Immature natural killer cell (primary cell): ENCODE results near the gene COLGALT1. TPM values are rescaled to one million over a fixed set of nuclear protein-coding genes. Genes with fewer than 3 reads are reported as not detected.

Experiments
- DNase-seq, 3 donors: peaks; one replicate each; pipeline ENCODE4 v3.0.0; 2022; ENCODE audit warnings: mixed read lengths in 1 of 3
- H3K27ac Mint-ChIP-seq, 6 donors: one replicate each; pipeline ENCODE4 v1.8.0; 2020; ENCODE audit warnings: mixed read lengths in 6 of 6, mild to moderate bottlenecking in 5 of 6, inconsistent platforms in 4 of 6, moderate library complexity in 3 of 6
- H3K27me3 Mint-ChIP-seq, 3 donors: one replicate each; pipeline ENCODE4 v1.8.0; 2020 to 2021; ENCODE audit warnings: low read depth in 3 of 3, mild to moderate bottlenecking in 3 of 3, mixed read lengths in 3 of 3, moderate library complexity in 3 of 3, inconsistent platforms in 1 of 3
- H3K36me3 Mint-ChIP-seq, 3 donors: one replicate each; pipeline ENCODE4 v1.8.0; 2020; ENCODE audit warnings: mixed read lengths in 3 of 3, inconsistent platforms in 2 of 3, mild to moderate bottlenecking in 2 of 3
- H3K4me1 Mint-ChIP-seq, 2 donors: one replicate each; pipeline ENCODE4 v1.8.0; 2020; ENCODE audit warnings: inconsistent platforms in 2 of 2, mild to moderate bottlenecking in 2 of 2, mixed read lengths in 2 of 2, moderate library complexity in 1 of 2
- H3K4me3 Mint-ChIP-seq, 5 donors: one replicate each; pipeline ENCODE4 v1.8.0; 2020; ENCODE audit warnings: mild to moderate bottlenecking in 5 of 5, mixed read lengths in 5 of 5, inconsistent platforms in 3 of 5, moderate library complexity in 3 of 5
- H3K9me3 Mint-ChIP-seq, 6 donors: one replicate each; pipeline ENCODE4 v1.8.0; 2020; ENCODE audit warnings: mild to moderate bottlenecking in 6 of 6, mixed read lengths in 6 of 6, inconsistent platforms in 4 of 6, moderate library complexity in 3 of 6
- polyA plus RNA-seq, 3 donors: library from polyadenylated mRNA; unstranded; fragments of 300-500 nt; fragmentation: Illumina TruSeq; gene quantifications; one replicate each; pipeline ENCODE4 v1.2.3, GENCODE V29; 2021

The COLGALT1 gene
- polyA plus RNA-seq, 3 donors from 2014 or later: 16.9 to 26.8 (median 22.6) TPM

GRCh38 chr19:17616686-17616960, 61.2 kb downstream of the COLGALT1 start:
- H3K9me3 Mint-ChIP-seq: no peaks in the 10 kb centered on the region
- H3K27me3 Mint-ChIP-seq: peaks cover 6 to 11% (median 7%) of the 10 kb centered on the region in 3 donors
- H3K27ac Mint-ChIP-seq: no peak overlapping the region
- DNase-seq: no peak
- H3K36me3 Mint-ChIP-seq: no peaks in the 10 kb centered on the region
- peaks cover under 1 to 1% of the 10 kb centered on the region in 2 donors for H3K4me1 Mint-ChIP-seq
- no peak overlapping the region for H3K4me3 Mint-ChIP-seq

- peaks cover 4 to 6% of the 10 kb centered on the region in 2 donors for H3K4me1 Mint-ChIP-seq
- H3K27ac Mint-ChIP-seq: no peak overlapping the region
- H3K4me3 Mint-ChIP-seq: no peak overlapping the region
- H3K9me3 Mint-ChIP-seq: no peaks in the 10 kb centered on the region
- H3K27me3 Mint-ChIP-seq: peaks cover 4 to 10% (median 5%) of the 10 kb centered on the region in 3 donors
- no peaks in the 10 kb centered on the region for H3K36me3 Mint-ChIP-seq
- no peak for DNase-seq
Observed at GRCh38 chr19:17616961-17617806, 61.7 kb downstream of the COLGALT1 start.

- peaks cover 10 to 12% of the 10 kb centered on the region in 2 donors for H3K4me1 Mint-ChIP-seq
- H3K36me3 Mint-ChIP-seq: no peaks in the 10 kb centered on the region
- no peaks in the 10 kb centered on the region for H3K9me3 Mint-ChIP-seq
- H3K4me3 Mint-ChIP-seq: no peak overlapping the region
- DNase-seq: no peak
- H3K27me3 Mint-ChIP-seq: peaks cover 4 to 9% (median 5%) of the 10 kb centered on the region in 3 donors
- H3K27ac Mint-ChIP-seq: no peak overlapping the region
Observed at GRCh38 chr19:17617807-17618192, 62.4 kb downstream of the COLGALT1 start.

GRCh38 chr19:17618281-17618903, 62.9 kb downstream of the COLGALT1 start:
- peaks cover 4 to 9% (median 5%) of the 10 kb centered on the region in 3 donors for H3K27me3 Mint-ChIP-seq
- no peaks in the 10 kb centered on the region for H3K36me3 Mint-ChIP-seq
- H3K27ac Mint-ChIP-seq: no peak overlapping the region
- no peak for DNase-seq
- peaks cover 12 to 14% of the 10 kb centered on the region in 2 donors for H3K4me1 Mint-ChIP-seq
- H3K4me3 Mint-ChIP-seq: no peak overlapping the region
- no peaks in the 10 kb centered on the region for H3K9me3 Mint-ChIP-seq

GRCh38 chr19:17618936-17619335, 63.5 kb downstream of the COLGALT1 start:
- no peak overlapping the region for H3K27ac Mint-ChIP-seq
- H3K4me3 Mint-ChIP-seq: no peak overlapping the region
- DNase-seq: no peak
- H3K4me1 Mint-ChIP-seq: peaks cover 12 to 14% of the 10 kb centered on the region in 2 donors
- H3K36me3 Mint-ChIP-seq: no peaks in the 10 kb centered on the region
- H3K9me3 Mint-ChIP-seq: no peaks in the 10 kb centered on the region
- H3K27me3 Mint-ChIP-seq: peaks cover 4 to 9% (median 5%) of the 10 kb centered on the region in 3 donors

GRCh38 chr19:17620696-17621095, 65.2 kb downstream of the COLGALT1 start:
- no peak overlapping the region for H3K4me3 Mint-ChIP-seq
- no peak overlapping the region for H3K27ac Mint-ChIP-seq
- H3K9me3 Mint-ChIP-seq: no peaks in the 10 kb centered on the region
- H3K4me1 Mint-ChIP-seq: peaks cover 12 to 14% of the 10 kb centered on the region in 2 donors
- DNase-seq: no peak
- no peaks in the 10 kb centered on the region for H3K36me3 Mint-ChIP-seq
- peaks cover 4 to 7% (median 7%) of the 10 kb centered on the region in 3 donors for H3K27me3 Mint-ChIP-seq

- Mint-ChIP-seq H3K27me3 (peaks cover 0 to 7% (median 5%) of the 10 kb centered on the region in 3 donors), H3K36me3 (no peaks in the 10 kb centered on the region), H3K9me3 (no peaks in the 10 kb centered on the region), H3K27ac (peak overlapping the region in 1 of 6 donors; percentile 85), H3K4me3 (no peak overlapping the region), H3K4me1 (peaks cover 11 to 14% of the 10 kb centered on the region in 2 donors)
- no peak for DNase-seq
Observed at GRCh38 chr19:17623224-17623935, 67.9 kb downstream of the COLGALT1 start.

- H3K27me3 Mint-ChIP-seq: peaks cover 0 to 5% (median 3%) of the 10 kb centered on the region in 3 donors
- no peak overlapping the region for H3K4me3 Mint-ChIP-seq
- H3K4me1 Mint-ChIP-seq: peaks cover 11 to 14% of the 10 kb centered on the region in 2 donors
- no peaks in the 10 kb centered on the region for H3K36me3 Mint-ChIP-seq
- H3K27ac Mint-ChIP-seq: no peak overlapping the region
- H3K9me3 Mint-ChIP-seq: no peaks in the 10 kb centered on the region
- no peak for DNase-seq
Observed at GRCh38 chr19:17624314-17624991, 69.0 kb downstream of the COLGALT1 start.

GRCh38 chr19:17625043-17625442, 69.6 kb downstream of the COLGALT1 start:
- H3K27ac Mint-ChIP-seq: no peak overlapping the region
- no peaks in the 10 kb centered on the region for H3K36me3 Mint-ChIP-seq
- peaks cover 11 to 14% of the 10 kb centered on the region in 2 donors for H3K4me1 Mint-ChIP-seq
- peaks cover 0 to 5% (median 3%) of the 10 kb centered on the region in 3 donors for H3K27me3 Mint-ChIP-seq
- H3K9me3 Mint-ChIP-seq: no peaks in the 10 kb centered on the region
- H3K4me3 Mint-ChIP-seq: no peak overlapping the region
- DNase-seq: no peak

- no peaks in the 10 kb centered on the region for H3K36me3 Mint-ChIP-seq
- no peak for DNase-seq
- H3K4me1 Mint-ChIP-seq: peaks cover 11 to 14% of the 10 kb centered on the region in 2 donors
- H3K4me3 Mint-ChIP-seq: no peak overlapping the region
- no peaks in the 10 kb centered on the region for H3K9me3 Mint-ChIP-seq
- H3K27me3 Mint-ChIP-seq: peaks cover 0 to 5% (median 3%) of the 10 kb centered on the region in 3 donors
- no peak overlapping the region for H3K27ac Mint-ChIP-seq
Observed at GRCh38 chr19:17625980-17626379, 70.5 kb downstream of the COLGALT1 start.

GRCh38 chr19:17626456-17627015, 71.1 kb downstream of the COLGALT1 start:
- peaks cover 11 to 14% of the 10 kb centered on the region in 2 donors for H3K4me1 Mint-ChIP-seq
- H3K27me3 Mint-ChIP-seq: peaks cover 0 to 5% (median 3%) of the 10 kb centered on the region in 3 donors
- H3K27ac Mint-ChIP-seq: no peak overlapping the region
- H3K9me3 Mint-ChIP-seq: no peaks in the 10 kb centered on the region
- DNase-seq: no peak
- no peak overlapping the region for H3K4me3 Mint-ChIP-seq
- H3K36me3 Mint-ChIP-seq: no peaks in the 10 kb centered on the region

GRCh38 chr19:17627161-17627560, 71.7 kb downstream of the COLGALT1 start:
- H3K27ac Mint-ChIP-seq: no peak overlapping the region
- no peaks in the 10 kb centered on the region for H3K36me3 Mint-ChIP-seq
- peaks cover 8% of the 10 kb centered on the region in 2 donors for H3K4me1 Mint-ChIP-seq
- no peak overlapping the region for H3K4me3 Mint-ChIP-seq
- no peak for DNase-seq
- no peaks in the 10 kb centered on the region for H3K9me3 Mint-ChIP-seq
- peaks cover 0 to 5% (median 3%) of the 10 kb centered on the region in 3 donors for H3K27me3 Mint-ChIP-seq

- Mint-ChIP-seq H3K4me3 (no peak overlapping the region), H3K27me3 (peaks cover 0 to 3% (median 3%) of the 10 kb centered on the region in 3 donors), H3K4me1 (peaks cover under 1% of the 10 kb centered on the region in 2 donors), H3K27ac (no peak overlapping the region), H3K36me3 (no peaks in the 10 kb centered on the region), H3K9me3 (no peaks in the 10 kb centered on the region)
- DNase-seq: no peak
Observed at GRCh38 chr19:17627921-17628320, 72.5 kb downstream of the COLGALT1 start.
